Measurements from ENCODE around the gene PRRX2.

PRRX2 gene

GRCh38 chr9:129682381-129682780, 16.9 kb downstream of the PRRX2 start:
- no peak for DNase-seq

GRCh38 chr9:129685220-129685932, 19.9 kb downstream of the PRRX2 start:
- no peak for DNase-seq

- no peak for DNase-seq
These were observed 20.4 kb downstream of the PRRX2 start for GRCh38 chr9:129685933-129686259.

- no peak for DNase-seq
These were observed 21.3 kb downstream of the PRRX2 start for GRCh38 chr9:129686736-129687135.

GRCh38 chr9:129687391-129687790, 21.9 kb downstream of the PRRX2 start:
- no peak for DNase-seq

GRCh38 chr9:129688285-129689043, 23.0 kb downstream of the PRRX2 start:
- DNase-seq: no peak

GRCh38 chr9:129692534-129692933, 27.1 kb downstream of the PRRX2 start:
- no peak for DNase-seq

GRCh38 chr9:129693741-129694140, 28.3 kb downstream of the PRRX2 start:
- no peak for DNase-seq

GRCh38 chr9:129694243-129694646, 28.8 kb downstream of the PRRX2 start:
- no peak for DNase-seq

- DNase-seq: no peak
These were observed 30.4 kb downstream of the PRRX2 start for GRCh38 chr9:129695870-129696269.

- DNase-seq: no peak
These were observed 31.7 kb downstream of the PRRX2 start for GRCh38 chr9:129696944-129697655.

GRCh38 chr9:129697656-129698253, 32.3 kb downstream of the PRRX2 start:
- no peak for DNase-seq

- no peak for DNase-seq
These were observed 32.9 kb downstream of the PRRX2 start for GRCh38 chr9:129698254-129698757.

GRCh38 chr9:129701054-129701453, 35.6 kb downstream of the PRRX2 start:
- DNase-seq: no peak

GRCh38 chr9:129701549-129701948, 36.1 kb downstream of the PRRX2 start:
- DNase-seq: no peak

- DNase-seq: no peak
These were observed 37.4 kb downstream of the PRRX2 start for GRCh38 chr9:129702589-129703520.

- DNase-seq: no peak
These were observed 38.4 kb downstream of the PRRX2 start for GRCh38 chr9:129703667-129704355.

GRCh38 chr9:129704807-129705206, 39.4 kb downstream of the PRRX2 start:
- no peak for DNase-seq

GRCh38 chr9:129708793-129709192, 43.3 kb downstream of the PRRX2 start:
- DNase-seq: no peak

- no peak for DNase-seq
These were observed 44.2 kb downstream of the PRRX2 start for GRCh38 chr9:129709438-129710168.

- DNase-seq: no peak
These were observed 44.7 kb downstream of the PRRX2 start for GRCh38 chr9:129710169-129710453.
